ENCODE data around the gene MLXIP. TPM values are rescaled to one million over a fixed set of nuclear protein-coding genes. Genes with fewer than 3 reads are reported as not detected.

The MLXIP gene
- total RNA-seq, 1 experiment from 2014 or later = 46.3 TPM

- CTCF ChIA-PET = no interaction called here
These were observed 11.0 kb upstream of the MLXIP start for GRCh38 chr12:122067548-122067947.

GRCh38 chr12:122067966-122068365, 10.6 kb upstream of the MLXIP start:
- intact Hi-C loops (cut with micrococcal nuclease) = no loop called here
- DNase-seq (ENCODE audit: low read depth, low spot score) = no peak
- ChIA-PET POLR2A (no interaction called here), CTCF (no interaction called here), RAD21 (ENCODE audit: low non-redundant PET in 1 of 2, low total read pairs in 2 of 2, uncharacterized antibody in 2 of 2, unreplicated experiment in 2 of 2) (interaction anchor here in 1 of 2 experiments (0.7 kb wide), 1 partner anchor 23 kb away, joined by 3 read pairs; no protein-coding TSS in a partner anchor)
- no peak overlapping the region for H2AFZ ChIP-seq (ENCODE audit: low read depth, low read length, poor library complexity, severe bottlenecking)
- peaks cover 5 to 9% of the 10 kb centered on the region in 2 experiments; a peak in 2 of 4 replicates for H3K36me3 ChIP-seq (ENCODE audit: control insufficient read depth in 1 of 2, insufficient read depth in 2 of 2, low read length in 2 of 2)
- no peaks in the 10 kb centered on the region for H3K27me3 ChIP-seq (ENCODE audit: insufficient read depth, low read length)
- no peak overlapping the region for H3K27ac ChIP-seq (ENCODE audit: low read depth, low read length)
- no peak for ATAC-seq
- TF ChIP-seq POLR2A (IDR thresholded peaks at IDR 0.05; ENCODE audit: borderline replicate concordance, extremely low read depth, insufficient read depth, insufficient read length) = no peak
- no peak for TF ChIP-seq MAX (IDR thresholded peaks at IDR 0.05)
- no peak for TF ChIP-seq POLR2AphosphoS5 (IDR thresholded peaks at IDR 0.05; ENCODE audit: low read depth, low read length)
- TF ChIP-seq EZH2 (IDR thresholded peaks at IDR 0.05) = no peak
- no peak for TF ChIP-seq SP1 (IDR thresholded peaks at IDR 0.05; ENCODE audit: low read depth)
- TF ChIP-seq YY1 (IDR thresholded peaks at IDR 0.05; ENCODE audit: extremely low read depth, insufficient replicate concordance, low read depth, low read length) = no peak
- TF ChIP-seq ZBTB33 (IDR thresholded peaks at IDR 0.05; ENCODE audit: extremely low read depth, insufficient replicate concordance, low read length) = no peak
- no peak for TF ChIP-seq FOSL1 (IDR thresholded peaks at IDR 0.05; ENCODE audit: low read depth)
- TF ChIP-seq, protein P1, sequence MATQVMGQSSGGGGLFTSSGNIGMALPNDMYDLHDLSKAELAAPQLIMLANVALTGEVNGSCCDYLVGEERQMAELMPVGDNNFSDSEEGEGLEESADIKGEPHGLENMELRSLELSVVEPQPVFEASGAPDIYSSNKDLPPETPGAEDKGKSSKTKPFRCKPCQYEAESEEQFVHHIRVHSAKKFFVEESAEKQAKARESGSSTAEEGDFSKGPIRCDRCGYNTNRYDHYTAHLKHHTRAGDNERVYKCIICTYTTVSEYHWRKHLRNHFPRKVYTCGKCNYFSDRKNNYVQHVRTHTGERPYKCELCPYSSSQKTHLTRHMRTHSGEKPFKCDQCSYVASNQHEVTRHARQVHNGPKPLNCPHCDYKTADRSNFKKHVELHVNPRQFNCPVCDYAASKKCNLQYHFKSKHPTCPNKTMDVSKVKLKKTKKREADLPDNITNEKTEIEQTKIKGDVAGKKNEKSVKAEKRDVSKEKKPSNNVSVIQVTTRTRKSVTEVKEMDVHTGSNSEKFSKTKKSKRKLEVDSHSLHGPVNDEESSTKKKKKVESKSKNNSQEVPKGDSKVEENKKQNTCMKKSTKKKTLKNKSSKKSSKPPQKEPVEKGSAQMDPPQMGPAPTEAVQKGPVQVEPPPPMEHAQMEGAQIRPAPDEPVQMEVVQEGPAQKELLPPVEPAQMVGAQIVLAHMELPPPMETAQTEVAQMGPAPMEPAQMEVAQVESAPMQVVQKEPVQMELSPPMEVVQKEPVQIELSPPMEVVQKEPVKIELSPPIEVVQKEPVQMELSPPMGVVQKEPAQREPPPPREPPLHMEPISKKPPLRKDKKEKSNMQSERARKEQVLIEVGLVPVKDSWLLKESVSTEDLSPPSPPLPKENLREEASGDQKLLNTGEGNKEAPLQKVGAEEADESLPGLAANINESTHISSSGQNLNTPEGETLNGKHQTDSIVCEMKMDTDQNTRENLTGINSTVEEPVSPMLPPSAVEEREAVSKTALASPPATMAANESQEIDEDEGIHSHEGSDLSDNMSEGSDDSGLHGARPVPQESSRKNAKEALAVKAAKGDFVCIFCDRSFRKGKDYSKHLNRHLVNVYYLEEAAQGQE (IDR thresholded peaks at IDR 0.05; ENCODE audit: low read depth) = no peak
- no peak for TF ChIP-seq CEBPB (IDR thresholded peaks at IDR 0.05; ENCODE audit: low read depth)
- no peak for TF ChIP-seq ZFX (IDR thresholded peaks at IDR 0.05)
- TF ChIP-seq EGR1 (IDR thresholded peaks at IDR 0.05; ENCODE audit: low read depth) = no peak
- no peak for TF ChIP-seq ZNF274 (IDR thresholded peaks at IDR 0.05; ENCODE audit: low read depth, low read length)
- no peak overlapping the region for H3K4me3 ChIP-seq (replicated peaks in 1 of 2; ENCODE audit: low read depth in 1 of 2, low read length in 2 of 2)
- H3K79me2 ChIP-seq (ENCODE audit: insufficient read depth, low read length) = peaks cover 32% of the 10 kb centered on the region
- H3K4me1 ChIP-seq (ENCODE audit: control insufficient read depth in 1 of 2, insufficient read depth in 2 of 2, low read length in 2 of 2) = peaks cover 22 to 36% of the 10 kb centered on the region in 2 experiments
- H4K20me1 ChIP-seq (ENCODE audit: insufficient read depth) = no peaks in the 10 kb centered on the region
- H3K9me2 ChIP-seq (ENCODE audit: insufficient read depth) = no peaks in the 10 kb centered on the region
- no TSS peak for BruUV-seq (replicated peaks)
- H3K9me3 ChIP-seq (ENCODE audit: control insufficient read depth in 1 of 2, insufficient read depth in 1 of 2, low read depth in 1 of 2, low read length in 2 of 2) = no peaks in the 10 kb centered on the region
- no peak overlapping the region for H3K4me2 ChIP-seq (ENCODE audit: low read length)
- H3K9ac ChIP-seq (ENCODE audit: low read length) = no peak overlapping the region

More at GRCh38 chr12:122067548-122067947, 11.0 kb upstream of the MLXIP start:
- peaks cover 5 to 9% of the 10 kb centered on the region in 2 experiments; a peak in 2 of 4 replicates for H3K36me3 ChIP-seq (ENCODE audit: control insufficient read depth in 1 of 2, insufficient read depth in 2 of 2, low read length in 2 of 2)
- intact Hi-C loops (cut with micrococcal nuclease) = no loop called here
- H4K20me1 ChIP-seq (ENCODE audit: insufficient read depth) = no peaks in the 10 kb centered on the region
- no TSS peak for BruUV-seq (replicated peaks)
- ATAC-seq (no peak), DNase-seq (ENCODE audit: low read depth, low spot score) (no peak)
- peaks cover 32% of the 10 kb centered on the region for H3K79me2 ChIP-seq (ENCODE audit: insufficient read depth, low read length)
- POLR2A ChIA-PET = no interaction called here
- H3K27me3 ChIP-seq (ENCODE audit: insufficient read depth, low read length) = no peaks in the 10 kb centered on the region
- no peak overlapping the region for H3K4me2 ChIP-seq (ENCODE audit: low read length)
- no peaks in the 10 kb centered on the region for H3K9me2 ChIP-seq (ENCODE audit: insufficient read depth)
- RAD21 ChIA-PET (ENCODE audit: low non-redundant PET in 1 of 2, low total read pairs in 2 of 2, uncharacterized antibody in 2 of 2, unreplicated experiment in 2 of 2) = no interaction called here
- no peaks in the 10 kb centered on the region for H3K9me3 ChIP-seq (ENCODE audit: control insufficient read depth in 1 of 2, insufficient read depth in 1 of 2, low read depth in 1 of 2, low read length in 2 of 2)
- H3K4me1 ChIP-seq (ENCODE audit: control insufficient read depth in 1 of 2, insufficient read depth in 2 of 2, low read length in 2 of 2) = peaks cover 22 to 37% of the 10 kb centered on the region in 2 experiments
- H2AFZ ChIP-seq (ENCODE audit: low read depth, low read length, poor library complexity, severe bottlenecking) = no peak overlapping the region
- H3K4me3 ChIP-seq (replicated peaks in 1 of 2; ENCODE audit: low read depth in 1 of 2, low read length in 2 of 2) = no peak overlapping the region
- H3K9ac ChIP-seq (ENCODE audit: low read length) = no peak overlapping the region
- no peak for TF ChIP-seq EZH2 (IDR thresholded peaks at IDR 0.05)
- no peak overlapping the region for H3K27ac ChIP-seq (ENCODE audit: low read depth, low read length)

Data from HCT116 (cell line).